Measurements from ENCODE around the gene RACGAP1. TPM values are rescaled to one million over a fixed set of nuclear protein-coding genes. Genes with fewer than 3 reads are reported as not detected.

RACGAP1 gene
- total RNA-seq, 1 donor from 2014 or later = 19.9 TPM

DNA sequence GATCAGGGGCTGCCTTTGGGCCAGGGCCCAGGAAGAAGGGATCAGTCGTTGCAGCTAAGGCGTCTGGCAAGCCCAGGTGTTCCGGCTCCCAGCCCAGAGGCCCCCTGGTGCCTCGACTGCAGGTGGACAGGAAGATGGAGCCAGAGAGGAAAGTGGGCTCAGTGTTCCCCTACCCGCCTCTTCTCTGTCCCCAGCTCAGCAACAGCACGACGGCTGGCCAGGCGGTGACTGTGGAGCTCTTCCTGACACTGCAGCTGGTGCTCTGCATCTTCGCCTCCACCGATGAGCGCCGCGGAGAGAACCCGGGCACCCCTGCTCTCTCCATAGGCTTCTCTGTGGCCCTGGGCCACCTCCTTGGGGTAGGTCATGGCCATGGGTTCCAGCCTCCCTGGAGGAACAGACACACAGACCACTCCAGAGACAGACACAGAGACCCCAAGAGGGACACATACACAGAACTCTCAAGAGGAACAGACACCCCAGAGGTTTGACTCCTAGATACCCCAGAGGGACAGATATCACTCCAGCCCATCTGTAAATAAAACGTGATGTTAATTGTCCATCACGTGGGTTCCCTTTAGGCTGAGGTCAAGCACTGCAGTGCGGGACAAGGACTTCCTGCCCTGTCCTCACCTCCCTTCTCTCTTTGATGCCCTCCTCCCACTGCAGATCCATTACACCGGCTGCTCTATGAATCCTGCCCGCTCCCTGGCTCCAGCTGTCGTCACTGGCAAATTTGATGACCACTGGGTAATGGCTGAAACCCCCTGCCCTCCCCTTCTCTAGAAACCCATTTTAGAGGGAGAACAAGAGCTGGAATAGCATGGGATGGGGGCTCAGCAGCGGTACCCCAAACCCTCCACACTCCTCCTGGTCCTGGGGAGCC, 71.1 kb downstream of the RACGAP1 start:
- no peak for DNase-seq

DNA sequence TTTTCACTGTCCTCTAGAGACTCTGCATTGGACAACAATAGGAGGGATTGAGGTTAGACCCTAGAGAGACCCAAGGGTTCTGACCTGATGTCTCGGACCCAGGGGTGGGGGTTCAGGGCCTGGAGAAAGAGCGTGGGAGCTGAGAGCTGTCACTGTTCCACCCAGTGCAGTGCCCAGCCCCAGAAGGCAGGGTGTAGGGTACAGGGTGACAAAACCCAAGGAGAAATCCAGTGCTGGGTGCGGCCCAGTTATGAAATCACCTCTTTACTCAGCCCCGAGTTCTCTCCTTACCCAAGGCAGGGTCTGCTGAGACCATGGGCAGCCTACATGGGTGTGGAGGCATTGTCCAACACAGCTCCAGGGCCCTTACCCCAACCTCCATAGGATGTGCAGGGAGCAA, 72.1 kb downstream of the RACGAP1 start:
- no peak for DNase-seq

- no peak for DNase-seq
These were observed 72.8 kb downstream of the RACGAP1 start for GRCh38 chr12:49952391-49953055.

DNA sequence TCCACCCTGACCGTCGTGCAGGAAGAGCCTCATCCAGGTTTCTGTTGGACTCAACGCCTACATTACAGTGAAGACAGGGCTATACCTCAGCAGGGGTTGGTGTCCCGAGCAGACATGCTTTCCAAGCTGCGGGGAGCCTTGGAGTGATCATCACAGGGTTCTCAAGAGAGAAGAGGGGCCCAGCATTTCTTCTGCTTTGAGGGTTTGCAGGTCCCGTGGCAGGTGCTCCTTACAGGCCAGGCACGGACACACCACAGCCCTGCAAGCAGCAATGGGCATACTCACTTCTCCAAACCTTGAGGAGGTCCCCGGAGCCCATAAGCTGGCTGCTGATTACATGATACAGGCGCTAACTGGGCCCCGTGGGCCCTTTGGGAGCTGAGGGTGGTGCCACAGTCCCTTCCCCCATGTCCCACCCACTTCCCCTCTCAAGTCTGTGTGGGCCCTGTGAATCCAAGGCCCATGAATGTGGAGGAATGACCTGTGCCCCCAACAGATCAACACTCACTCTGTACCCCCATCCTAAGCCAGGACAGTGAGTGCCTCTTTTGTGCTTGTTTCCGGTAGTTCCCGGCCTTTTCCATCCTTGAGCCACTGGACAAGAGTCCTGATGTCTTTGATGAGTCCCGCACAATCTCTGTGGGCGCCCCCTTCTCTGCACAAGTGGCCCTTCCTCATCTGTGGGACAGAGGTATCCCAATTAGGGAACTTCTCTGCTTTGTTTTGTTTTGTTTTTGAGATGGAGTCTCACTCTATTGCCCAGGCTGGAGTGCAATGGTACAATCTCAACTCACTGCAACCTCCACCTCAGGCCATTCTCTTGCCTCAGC, 73.7 kb downstream of the RACGAP1 start:
- no peak for DNase-seq

GRCh38 chr12:49950273-49951251, 74.7 kb downstream of the RACGAP1 start, which contains the start of gene AQP2:
Gene AQP2, plus strand, starts transcription at chr12:49950737. Its CDS starts 94 bp downstream, at chr12:49950831.
- no peak for DNase-seq

GRCh38 chr12:49949866-49950265, 75.4 kb downstream of the RACGAP1 start:
- no peak for DNase-seq

- DNase-seq = no peak
These were observed 76.1 kb downstream of the RACGAP1 start for GRCh38 chr12:49948866-49949845.

GRCh38 chr12:49947593-49948226, 77.6 kb downstream of the RACGAP1 start:
- DNase-seq = no peak

- DNase-seq = no peak
These were observed 78.8 kb downstream of the RACGAP1 start for GRCh38 chr12:49946497-49946896.

DNA sequence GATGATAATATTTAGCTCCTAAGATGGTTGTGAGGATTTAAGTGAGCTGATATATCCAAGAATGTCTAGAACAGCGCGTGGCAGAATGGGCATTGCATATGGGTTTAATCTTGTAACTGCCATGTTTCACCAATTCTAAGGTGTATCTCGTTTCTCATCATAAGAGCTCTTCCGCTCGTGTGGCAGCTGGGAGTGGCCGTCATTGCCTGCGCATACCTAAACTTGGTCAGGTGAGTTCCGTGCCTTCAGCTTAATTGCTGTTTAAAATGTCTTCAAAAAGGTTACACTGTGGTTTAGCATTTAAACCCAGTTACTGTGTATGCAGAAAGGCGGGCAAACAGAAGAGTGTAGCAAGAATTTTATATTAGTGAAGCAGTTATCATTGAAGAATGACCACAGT, 79.2 kb downstream of the RACGAP1 start:
- no peak for DNase-seq

GRCh38 chr12:49945394-49946080, 79.8 kb downstream of the RACGAP1 start:
- peak; percentile 89 for DNase-seq

- no peak for DNase-seq
These were observed 80.6 kb downstream of the RACGAP1 start for GRCh38 chr12:49944718-49945117.

GRCh38 chr12:49944046-49944445, 81.2 kb downstream of the RACGAP1 start:
- no peak for DNase-seq

GRCh38 chr12:49943625-49943960, 81.7 kb downstream of the RACGAP1 start:
- no peak for DNase-seq

- DNase-seq = no peak
These were observed 82.2 kb downstream of the RACGAP1 start for GRCh38 chr12:49942921-49943624.

GRCh38 chr12:49942512-49942893, 82.8 kb downstream of the RACGAP1 start:
- DNase-seq = no peak

- DNase-seq = no peak
These were observed 83.5 kb downstream of the RACGAP1 start for GRCh38 chr12:49941556-49942511.

- no peak for DNase-seq
These were observed 85.6 kb downstream of the RACGAP1 start for GRCh38 chr12:49939707-49940106.

Data from dermis blood vessel endothelial cell (primary cell).